ENCODE measurements around the gene APC. TPM values are rescaled to one million over a fixed set of nuclear protein-coding genes. Genes with fewer than 3 reads are reported as not detected.

APC gene
- total RNA-seq, 2 experiments from 2014 or later = 21.8 to 22.8 TPM

GRCh38 chr5:112762113-112762810 lies 24.6 kb downstream of the APC start:
- Histone ChIP-seq H3K9me3 (ENCODE audit: control insufficient read depth in 1 of 2, insufficient read depth in 1 of 2, low read length in 2 of 2) (no peaks in the 10 kb centered on the region), H3K4me1 (ENCODE audit: insufficient read depth, low read length) (peaks cover 3% of the 10 kb centered on the region), H3K4me3 (ENCODE audit: low read length) (no peak overlapping the region), H3K27me3 (ENCODE audit: control insufficient read depth in 1 of 2, insufficient read depth in 2 of 2, low read length in 2 of 2) (no peaks in the 10 kb centered on the region), H3K36me3 (ENCODE audit: insufficient read depth, low read length) (peaks cover 12% of the 10 kb centered on the region), H3K27ac (ENCODE audit: low read depth in 1 of 2, low read length in 2 of 2) (no peak overlapping the region)
- Mint-ChIP-seq H3K9me3 (no peaks in the 10 kb centered on the region), H3K4me3 (no peak overlapping the region), H3K27ac (no peak overlapping the region), H3K4me1 (ENCODE audit: low read depth) (peaks cover 6% of the 10 kb centered on the region), H3K27me3 (no peaks in the 10 kb centered on the region), H3K36me3 (ENCODE audit: low read depth) (peaks cover 58% of the 10 kb centered on the region)
- intact Hi-C loops (cut with DNase I, micrococcal nuclease) = no loop called here
- ChIA-PET CTCF (no interaction called here), POLR2A (no interaction called here)
- ATAC-seq (ENCODE audit: poor library complexity) (no peak), DNase-seq (no peak)
- TF ChIP-seq CTCF (IDR thresholded peaks at IDR 0.05) = no peak

GRCh38 chr5:112763165-112763564 lies 25.5 kb downstream of the APC start:
- Mint-ChIP-seq H3K36me3 (ENCODE audit: low read depth) (peaks cover 56% of the 10 kb centered on the region), H3K27me3 (no peaks in the 10 kb centered on the region), H3K9me3 (no peaks in the 10 kb centered on the region), H3K4me1 (ENCODE audit: low read depth) (no peaks in the 10 kb centered on the region), H3K4me3 (no peak overlapping the region), H3K27ac (no peak overlapping the region)
- no peaks in the 10 kb centered on the region for H3K4me1 ChIP-seq (ENCODE audit: insufficient read depth, low read length)
- TF ChIP-seq CTCF (IDR thresholded peaks at IDR 0.05) = no peak
- no peak for ATAC-seq (ENCODE audit: poor library complexity)
- H3K4me3 ChIP-seq (ENCODE audit: low read length) = no peak overlapping the region
- H3K27ac ChIP-seq (ENCODE audit: low read depth in 1 of 2, low read length in 2 of 2) = no peak overlapping the region
- no peaks in the 10 kb centered on the region for H3K27me3 ChIP-seq (ENCODE audit: control insufficient read depth in 1 of 2, insufficient read depth in 2 of 2, low read length in 2 of 2)
- ChIA-PET POLR2A (no interaction called here), CTCF (no interaction called here)
- H3K9me3 ChIP-seq (ENCODE audit: control insufficient read depth in 1 of 2, insufficient read depth in 1 of 2, low read length in 2 of 2) = no peaks in the 10 kb centered on the region
- DNase-seq = no peak
- H3K36me3 ChIP-seq (ENCODE audit: insufficient read depth, low read length) = peaks cover 21% of the 10 kb centered on the region
- intact Hi-C loops (cut with DNase I, micrococcal nuclease) = no loop called here

GRCh38 chr5:112772124-112772523 lies 34.4 kb downstream of the APC start:
- peaks cover 63% of the 10 kb centered on the region for H3K36me3 Mint-ChIP-seq (ENCODE audit: low read depth)
- H3K4me1 Mint-ChIP-seq (ENCODE audit: low read depth) = no peaks in the 10 kb centered on the region
- intact Hi-C loops (cut with DNase I, micrococcal nuclease) = no loop called here
- ChIA-PET POLR2A (no interaction called here), CTCF (no interaction called here)
- H3K36me3 ChIP-seq (ENCODE audit: insufficient read depth, low read length) = peaks cover 35% of the 10 kb centered on the region
- no peak overlapping the region for H3K4me3 ChIP-seq (ENCODE audit: low read length)
- ATAC-seq (ENCODE audit: poor library complexity) (no peak), DNase-seq (no peak)
- H3K27me3 Mint-ChIP-seq = no peaks in the 10 kb centered on the region
- no peaks in the 10 kb centered on the region for H3K27me3 ChIP-seq (ENCODE audit: control insufficient read depth in 1 of 2, insufficient read depth in 2 of 2, low read length in 2 of 2)
- no peak overlapping the region for H3K27ac Mint-ChIP-seq
- no peak overlapping the region for H3K27ac ChIP-seq (ENCODE audit: low read depth in 1 of 2, low read length in 2 of 2)
- no peak for TF ChIP-seq CTCF (IDR thresholded peaks at IDR 0.05)
- H3K9me3 ChIP-seq (ENCODE audit: control insufficient read depth in 1 of 2, insufficient read depth in 1 of 2, low read length in 2 of 2) = no peaks in the 10 kb centered on the region
- H3K9me3 Mint-ChIP-seq = no peaks in the 10 kb centered on the region
- H3K4me3 Mint-ChIP-seq = no peak overlapping the region
- H3K4me1 ChIP-seq (ENCODE audit: insufficient read depth, low read length) = no peaks in the 10 kb centered on the region

All from CD4-positive, alpha-beta T cell (primary cell).